HG03135 (cell line): ENCODE data around the gene BCAS4.

ENCODE experiments used
- ATAC-seq: cut with Tn5 transposase; IDR thresholded peaks from one replicate; pipeline ENCODE4 v1.9.1; 2021; ENCODE audit warnings: mild to moderate bottlenecking, moderate library complexity; ENCODE audit not compliant: unreplicated experiment

Gene BCAS4

GRCh38 chr20:50850721-50851286 is 55.9 kb downstream of the BCAS4 start:
- ATAC-seq, result no peak

- no peak for ATAC-seq
Measured at GRCh38 chr20:50852085-50852484, 57.2 kb downstream of the BCAS4 start.

DNA sequence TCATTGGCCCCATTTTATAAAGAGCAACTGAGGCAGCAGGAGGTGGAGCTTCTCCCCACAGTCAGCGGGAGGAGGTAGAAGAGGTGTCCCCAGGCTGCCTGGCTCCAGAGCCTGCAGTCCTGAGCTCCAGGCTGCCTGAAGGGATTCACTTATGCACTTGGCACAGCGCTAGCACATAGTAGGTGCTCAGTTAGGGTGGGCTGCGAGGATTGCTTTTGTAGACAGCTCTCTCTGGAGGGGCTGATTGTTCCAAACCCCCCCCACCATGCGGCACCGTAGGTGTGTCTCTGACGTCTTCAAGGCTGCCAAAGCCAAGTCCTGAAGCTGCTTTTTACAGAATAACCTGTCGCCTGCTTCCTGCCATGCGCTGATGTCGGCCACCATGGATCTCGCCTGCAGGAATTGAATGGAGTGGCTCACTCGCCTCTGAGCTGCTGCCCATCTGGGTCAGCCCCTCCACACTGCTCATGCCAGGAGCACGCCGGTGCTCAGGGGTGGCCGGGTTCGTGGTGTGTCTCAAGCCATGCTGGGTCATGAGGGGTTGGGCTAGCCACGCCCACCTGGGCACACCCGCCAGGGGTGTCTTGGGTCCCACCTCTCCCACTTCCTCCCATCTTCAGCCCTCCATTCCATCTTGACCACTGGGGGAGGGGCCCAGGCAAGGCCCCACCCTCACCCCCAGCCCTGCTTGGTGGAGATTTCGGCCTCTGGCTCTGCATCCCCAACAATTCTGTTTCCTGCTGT is 59.8 kb downstream of the BCAS4 start:
- ATAC-seq, result no peak

GRCh38 chr20:50855498-50856474 is 60.9 kb downstream of the BCAS4 start:
- no peak for ATAC-seq

DNA sequence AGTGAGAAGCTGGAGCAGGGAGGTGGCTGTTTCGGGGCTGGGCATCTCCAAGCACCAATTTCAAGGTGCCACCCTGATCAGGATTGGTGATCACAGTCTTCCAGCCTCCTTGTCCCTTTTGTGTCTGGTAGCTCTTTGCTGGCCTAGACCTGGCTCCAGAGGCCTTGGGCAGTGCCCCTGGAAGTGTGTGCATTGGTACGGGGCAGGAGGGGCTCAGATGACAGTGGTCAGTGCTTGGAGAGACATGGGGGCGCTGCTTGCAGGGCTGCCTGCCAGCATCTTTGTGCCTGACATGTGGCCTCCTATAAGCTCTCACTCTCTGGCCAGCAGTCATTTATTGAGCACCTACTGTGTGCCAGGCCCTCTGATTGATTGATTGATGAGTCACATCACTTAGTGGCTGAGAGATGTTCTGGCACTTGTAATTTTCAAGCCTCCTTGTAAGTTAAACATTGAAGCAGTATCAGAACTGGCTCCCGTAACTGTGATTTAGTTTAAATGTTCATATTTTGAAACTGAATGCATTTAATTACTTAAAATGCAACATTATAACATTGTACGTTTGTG is 61.7 kb downstream of the BCAS4 start:
- no peak for ATAC-seq

- no peak for ATAC-seq
Measured at GRCh38 chr20:50857348-50857747, 62.5 kb downstream of the BCAS4 start.

- no peak for ATAC-seq
Measured at GRCh38 chr20:50858525-50858924, 63.7 kb downstream of the BCAS4 start.

GRCh38 chr20:50859161-50859560 is 64.3 kb downstream of the BCAS4 start:
- no peak for ATAC-seq

DNA sequence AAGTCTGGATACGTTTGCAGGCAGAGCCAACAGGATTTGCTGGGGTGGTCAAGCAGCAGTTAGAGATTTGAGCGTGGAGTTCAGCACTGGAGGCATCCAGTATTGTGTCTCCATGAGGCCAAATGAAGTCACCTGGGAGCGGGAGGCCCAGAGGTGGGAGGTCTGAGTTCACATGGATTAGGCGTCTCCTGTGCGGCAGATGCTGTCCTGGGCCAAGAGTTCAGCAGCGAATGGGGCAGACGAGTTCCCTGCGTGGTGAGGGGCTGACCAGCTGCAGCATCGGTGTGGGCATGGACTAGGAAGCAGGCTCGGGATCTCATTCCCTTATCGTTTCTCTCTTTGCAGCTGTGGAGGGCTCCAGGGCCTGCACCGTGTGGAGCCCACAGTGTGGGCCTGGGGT is 66.2 kb downstream of the BCAS4 start:
- no peak for ATAC-seq

- ATAC-seq, result no peak
Measured at GRCh38 chr20:50862546-50862945, 67.7 kb downstream of the BCAS4 start.

DNA sequence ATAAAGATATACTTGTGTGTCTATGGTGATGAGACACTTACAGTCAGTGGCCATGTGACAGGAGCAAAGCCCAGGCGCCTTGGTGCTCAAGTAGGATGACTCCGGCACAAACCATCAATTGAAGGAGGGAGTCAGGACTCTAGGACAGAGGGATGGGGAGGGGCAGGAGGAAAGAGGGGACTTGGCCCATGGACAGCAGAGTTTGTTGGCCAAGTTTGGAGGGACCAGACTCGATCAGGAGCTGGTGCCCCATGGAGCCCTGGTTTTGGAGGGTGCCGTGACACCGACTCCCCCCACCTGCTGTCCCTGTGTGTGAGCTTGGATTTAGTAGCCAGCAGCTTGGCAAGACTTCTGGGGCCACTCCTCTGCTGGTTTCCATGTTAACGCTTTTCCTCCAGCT is 70.3 kb downstream of the BCAS4 start:
- ATAC-seq, result no peak

DNA sequence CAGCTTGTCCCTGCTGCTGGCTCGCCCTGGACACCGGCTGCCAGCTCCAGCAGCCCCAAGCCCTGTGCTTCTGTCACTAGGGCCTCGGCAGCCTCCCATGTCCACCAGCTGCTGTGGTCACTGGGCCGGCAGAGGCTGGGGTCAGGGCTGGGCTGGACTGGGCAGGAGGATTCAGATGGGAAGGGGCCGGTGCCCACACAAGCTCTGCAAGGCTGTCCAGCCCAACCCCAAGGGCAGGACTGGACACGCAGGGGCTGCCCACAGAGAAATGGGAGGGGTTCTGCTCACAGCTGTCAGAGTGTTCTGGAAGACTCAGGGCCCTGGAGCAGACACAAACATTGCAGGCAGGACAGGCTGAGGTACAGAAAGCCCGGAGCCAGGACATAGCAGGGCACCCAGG is 70.7 kb downstream of the BCAS4 start:
- no peak for ATAC-seq

GRCh38 chr20:50866036-50866685 is 71.3 kb downstream of the BCAS4 start:
- no peak for ATAC-seq

DNA sequence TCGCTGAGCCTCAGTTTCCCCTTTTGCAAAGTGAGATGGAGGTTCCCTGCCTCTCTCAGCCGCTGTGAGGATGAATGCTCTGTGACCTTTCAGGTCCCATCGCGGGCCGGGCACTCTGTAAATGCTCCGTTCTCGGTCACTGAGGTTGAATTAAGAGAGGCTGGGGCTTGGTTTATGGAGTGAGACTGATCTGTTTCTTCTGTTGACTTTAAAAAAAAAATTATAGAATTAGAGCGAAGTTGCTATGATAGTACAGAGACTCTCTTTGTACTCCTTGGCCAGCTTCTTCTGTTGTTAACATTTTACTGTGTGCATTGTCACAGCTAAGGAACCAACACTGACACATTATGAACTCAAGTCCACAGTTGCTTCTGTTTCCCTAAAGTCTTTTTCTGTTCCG is 72.0 kb downstream of the BCAS4 start:
- no peak for ATAC-seq

- ATAC-seq, result no peak
Measured at GRCh38 chr20:50867805-50868204, 72.9 kb downstream of the BCAS4 start.

- ATAC-seq, result no peak
Measured at GRCh38 chr20:50868509-50869495, 73.9 kb downstream of the BCAS4 start.

DNA sequence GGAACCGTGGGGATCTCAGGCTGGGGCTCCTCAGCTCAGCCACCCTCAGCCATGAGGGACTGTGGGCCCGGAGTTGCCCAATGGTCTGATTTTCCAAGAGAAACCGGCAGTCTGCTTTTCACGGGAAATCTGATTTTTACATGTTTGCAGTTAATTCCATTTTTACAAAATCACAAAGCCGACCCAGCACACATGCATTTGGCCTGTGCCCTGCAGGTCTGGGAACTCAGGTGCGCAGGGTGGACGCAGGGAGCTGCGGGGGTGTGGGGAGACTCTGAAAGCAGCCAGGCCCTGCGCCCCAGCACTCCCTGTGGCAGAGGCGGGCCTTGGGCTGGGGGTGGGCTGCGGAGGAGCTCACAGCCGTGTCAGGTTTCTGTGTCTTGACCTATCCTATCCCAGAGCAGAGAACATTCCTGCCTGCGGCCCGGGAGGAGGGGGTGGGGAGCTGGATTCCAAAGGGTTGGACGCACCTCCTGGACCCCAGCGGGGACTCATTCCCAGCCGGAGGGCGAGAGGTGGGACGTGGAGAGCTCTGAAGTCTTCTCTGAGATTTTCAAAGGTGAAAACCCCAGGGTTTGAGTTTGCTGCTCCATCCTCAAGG is 75.8 kb downstream of the BCAS4 start:
- no peak for ATAC-seq

GRCh38 chr20:50872560-50873425 is 77.9 kb downstream of the BCAS4 start:
- no peak for ATAC-seq
